Tibial artery (tissue), 4 donors: ENCODE measurements around the gene NOL8.

ENCODE experiments used
- DNase-seq, 2 donors: peaks; one replicate each; pipeline ENCODE4 v3.0.0-alpha.2; 2019
- H3K27ac ChIP-seq, 2 donors: fragments of 200-600 bp; sonication (generic) in 1 of 2; 1 replicate in 1 of 2; 2 replicates in 1 of 2; pipeline ENCODE4 v1.5.1; 2018 to 2019; ENCODE audit warnings: mild to moderate bottlenecking in 1 of 2
- H3K27me3 ChIP-seq, 2 donors: fragments of 200-600 bp; sonication (generic) in 1 of 2; one replicate each; pipeline versions ENCODE4 v1.5.1 to v1.6.0; 2016 to 2019
- H3K36me3 ChIP-seq, 3 donors: fragments of 200-600 bp; sonication (generic) in 2 of 3; one replicate each; pipeline ENCODE4 v1.5.1; 2016 to 2019; ENCODE audit warnings: mild to moderate bottlenecking in 2 of 3
- H3K4me1 ChIP-seq, 4 donors: fragments of 200-600 bp; sonication (generic) in 2 of 4; 1 replicate in 3 of 4; 2 replicates in 1 of 4; pipeline ENCODE4 v1.5.1; 2016 to 2019
- H3K4me3 ChIP-seq, 2 donors: fragments of 200-600 bp; sonication (generic) in 1 of 2; 1 replicate in 1 of 2; 2 replicates in 1 of 2; pipeline ENCODE4 v1.5.1; 2018 to 2019; ENCODE audit warnings: mild to moderate bottlenecking in 2 of 2
- H3K9me3 ChIP-seq, 3 donors: fragments of 200-600 bp; sonication (generic) in 1 of 3; one replicate each; pipeline ENCODE4 v1.5.1; 2016 to 2019
- CTCF ChIP-seq, 2 experiments: fragments of 200-600 bp in 1 of 2; fragments of 450-650 bp in 1 of 2; IDR thresholded peaks; one replicate each; pipeline ENCODE4 v1.5.1; 2017 to 2019; ENCODE audit warnings: antibody characterized with exemption in 2 of 2, mild to moderate bottlenecking in 1 of 2, moderate library complexity in 1 of 2
- intact Hi-C: fragments of 100-400 bp; cut with DNase I; formaldehyde crosslinking; loops from one replicate; pipeline ENCODE4 v1.15.0; 2023; ENCODE audit warnings: low total_unique reads

Gene NOL8

GRCh38 chr9:92293452-92294296 is 31.5 kb downstream of the NOL8 start, which contains the start of gene IARS1:
Gene IARS1, minus strand, starts transcription at chr9:92293697. Its CDS starts 4,278 bp downstream, at chr9:92289419.
- no peaks in the 10 kb centered on the region for H3K27me3 ChIP-seq
- peaks cover 0 to 28% (median 17%) of the 10 kb centered on the region in 4 donors for H3K4me1 ChIP-seq
- TF ChIP-seq CTCF (IDR thresholded peaks at IDR 0.05), result peak; percentile 20 to 22
- DNase-seq, result peak; percentile 98 to 99
- H3K27ac ChIP-seq, result peak within 1 kb of the TSS; percentile 70 to 76
- intact Hi-C loops, result no loop called here
- peak within 1 kb of the TSS; percentile 64 to 84 for H3K4me3 ChIP-seq
- no peaks in the 10 kb centered on the region for H3K9me3 ChIP-seq
- peaks cover 14 to 21% (median 20%) of the 10 kb centered on the region in 3 donors for H3K36me3 ChIP-seq

DNA sequence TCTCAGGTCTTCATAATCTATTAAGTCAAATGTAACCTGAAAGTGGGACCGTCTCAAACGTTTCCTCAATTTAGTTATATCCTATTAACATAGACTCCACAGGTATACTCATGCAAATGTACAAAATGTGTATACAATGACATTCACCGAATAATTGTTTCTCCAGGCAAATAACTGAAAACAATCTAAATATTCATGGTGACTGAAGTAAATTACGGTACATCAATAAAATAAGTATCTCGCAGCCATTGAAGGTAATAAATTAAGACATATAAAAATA is 32.1 kb downstream of the NOL8 start:
- H3K9me3 ChIP-seq, result no peaks in the 10 kb centered on the region
- intact Hi-C loops, result no loop called here
- peaks cover 7 to 23% (median 16%) of the 10 kb centered on the region in 3 donors for H3K36me3 ChIP-seq
- H3K4me1 ChIP-seq, result peaks cover 0 to 28% (median 17%) of the 10 kb centered on the region in 4 donors
- no peaks in the 10 kb centered on the region for H3K27me3 ChIP-seq
- TF ChIP-seq CTCF (IDR thresholded peaks at IDR 0.05), result no peak
- H3K4me3 ChIP-seq, result peak overlapping the region; percentile 64 to 84
- peak overlapping the region; percentile 70 to 76 for H3K27ac ChIP-seq
- DNase-seq, result no peak

DNA sequence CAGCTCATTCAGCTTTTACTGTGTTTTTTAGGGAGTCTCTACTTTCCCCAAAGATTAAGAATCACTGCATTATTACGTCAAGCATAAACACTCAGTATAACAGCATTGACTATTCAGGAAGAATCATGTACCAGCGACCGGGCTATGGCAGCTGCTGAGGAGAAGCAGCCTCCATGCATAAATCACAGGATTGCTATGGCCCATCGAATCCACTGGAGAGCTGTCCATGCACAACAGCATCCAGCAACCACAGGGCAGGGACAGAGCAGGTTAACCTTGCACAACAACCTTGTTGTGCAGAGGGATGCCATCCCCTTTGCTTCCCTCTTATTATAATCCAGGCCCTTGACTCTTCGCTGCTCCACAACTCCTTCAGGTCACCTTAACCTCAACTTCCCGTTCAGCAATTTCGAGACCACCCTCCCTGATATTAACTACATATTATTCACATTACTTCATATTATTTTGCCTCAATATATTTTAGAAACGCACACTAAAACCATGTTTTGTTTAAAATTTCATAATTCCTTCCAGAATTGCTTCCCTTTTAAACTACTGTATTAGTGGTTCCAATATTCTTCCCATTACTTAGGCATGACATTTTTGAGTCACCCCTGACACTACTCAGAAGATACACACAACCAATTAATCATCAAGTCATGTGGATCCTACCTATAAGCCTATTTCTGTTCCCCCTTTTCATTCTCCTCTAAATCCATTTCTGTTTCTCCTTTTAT is 32.6 kb downstream of the NOL8 start:
- H3K36me3 ChIP-seq, result peaks cover 2 to 23% (median 16%) of the 10 kb centered on the region in 3 donors
- no peak for TF ChIP-seq CTCF (IDR thresholded peaks at IDR 0.05)
- peak overlapping the region; percentile 70 to 76 for H3K27ac ChIP-seq
- intact Hi-C loops, result no loop called here
- H3K4me3 ChIP-seq, result peak overlapping the region; percentile 64 to 84
- H3K27me3 ChIP-seq, result no peaks in the 10 kb centered on the region
- no peaks in the 10 kb centered on the region for H3K9me3 ChIP-seq
- DNase-seq, result no peak
- peaks cover 0 to 28% (median 17%) of the 10 kb centered on the region in 4 donors for H3K4me1 ChIP-seq

DNA sequence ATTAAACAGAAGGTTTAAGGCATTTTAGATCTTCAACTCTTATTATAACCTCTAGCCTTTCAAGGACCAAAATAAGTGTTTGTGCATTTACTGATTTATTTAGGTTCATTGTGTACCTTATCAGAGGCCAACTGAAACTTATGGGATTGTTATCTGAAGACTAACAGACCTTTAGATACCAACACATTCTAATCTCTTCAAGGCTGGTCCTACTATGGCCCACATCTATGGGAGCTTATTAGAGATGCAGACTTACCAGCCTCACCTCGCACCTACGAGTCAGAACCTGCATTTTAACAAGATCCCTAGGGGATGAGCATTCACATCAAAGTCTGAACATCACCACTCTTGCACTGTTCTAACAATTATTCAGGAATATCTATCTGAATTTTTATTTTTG is 33.6 kb downstream of the NOL8 start:
- no peak for DNase-seq
- TF ChIP-seq CTCF (IDR thresholded peaks at IDR 0.05), result no peak
- Histone ChIP-seq H3K4me1 (peaks cover 0 to 28% (median 17%) of the 10 kb centered on the region in 4 donors), H3K27me3 (no peaks in the 10 kb centered on the region), H3K9me3 (no peaks in the 10 kb centered on the region), H3K4me3 (no peak overlapping the region), H3K36me3 (peaks cover 0 to 24% (median 8%) of the 10 kb centered on the region in 3 donors), H3K27ac (no peak overlapping the region)
- intact Hi-C loops, result no loop called here

DNA sequence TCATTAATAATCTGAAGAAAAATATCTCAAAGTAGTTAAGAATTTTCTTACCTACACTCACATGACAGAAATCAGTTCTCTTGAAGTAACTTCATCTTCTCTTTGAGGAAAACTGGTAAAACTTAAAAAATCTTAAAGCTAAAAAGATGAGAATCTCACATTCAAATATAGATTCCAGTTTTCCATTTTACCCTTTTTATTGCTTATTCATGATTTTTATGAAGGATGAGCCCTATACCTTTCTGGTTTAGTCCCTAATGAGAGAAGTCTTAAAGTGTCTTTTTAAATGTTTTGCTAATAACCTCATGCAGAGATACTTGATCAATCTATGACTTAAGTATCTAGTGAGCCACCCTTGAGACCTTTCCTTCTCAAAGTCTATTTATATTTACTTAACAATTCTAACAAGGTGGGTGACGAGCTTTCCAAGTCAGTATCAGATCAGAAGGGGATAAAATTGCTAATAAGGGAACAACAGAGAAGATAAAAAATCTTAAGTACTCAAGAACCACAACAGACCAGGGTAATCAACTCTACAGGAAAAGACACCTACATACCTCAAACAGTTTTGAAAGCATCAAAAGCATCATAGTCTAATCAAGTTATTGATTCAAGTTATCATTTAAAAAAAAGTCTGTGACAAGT is 34.2 kb downstream of the NOL8 start:
- no peak for TF ChIP-seq CTCF (IDR thresholded peaks at IDR 0.05)
- intact Hi-C loops, result no loop called here

More for the DNA sequence above, 34.2 kb downstream of the NOL8 start:
- no peak for DNase-seq
- Histone ChIP-seq H3K4me3 (no peak overlapping the region), H3K27ac (no peak overlapping the region), H3K36me3 (peaks cover 4 to 31% (median 11%) of the 10 kb centered on the region in 3 donors), H3K27me3 (no peaks in the 10 kb centered on the region), H3K9me3 (no peaks in the 10 kb centered on the region), H3K4me1 (peaks cover 0 to 28% (median 17%) of the 10 kb centered on the region in 4 donors)
